ENCODE measurements around the gene PCDHB6.
"Not testable (repeated sequence)": the region's sequence is repeated elsewhere in the genome, so short reads cannot be mapped to it uniquely, and the experiment has no call there.

DNA sequence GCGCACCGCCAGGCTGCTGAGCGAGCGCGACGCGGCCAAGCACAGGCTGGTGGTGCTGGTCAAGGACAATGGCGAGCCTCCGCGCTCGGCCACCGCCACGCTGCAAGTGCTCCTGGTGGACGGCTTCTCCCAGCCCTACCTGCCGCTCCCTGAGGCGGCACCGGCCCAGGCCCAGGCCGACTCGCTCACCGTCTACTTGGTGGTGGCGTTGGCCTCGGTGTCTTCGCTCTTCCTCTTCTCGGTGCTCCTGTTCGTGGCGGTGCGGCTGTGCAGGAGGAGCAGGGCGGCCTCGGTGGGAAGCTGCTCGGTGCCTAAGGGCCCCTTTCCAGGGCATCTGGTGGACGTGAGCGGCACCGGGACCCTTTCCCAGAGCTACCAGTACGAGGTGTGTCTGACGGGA is 51.8 kb downstream of the PCDHB6 start:
- not testable (repeated sequence) for TF ChIP-seq POLR2A (IDR thresholded peaks at IDR 0.05)
- TF ChIP-seq, protein P1, sequence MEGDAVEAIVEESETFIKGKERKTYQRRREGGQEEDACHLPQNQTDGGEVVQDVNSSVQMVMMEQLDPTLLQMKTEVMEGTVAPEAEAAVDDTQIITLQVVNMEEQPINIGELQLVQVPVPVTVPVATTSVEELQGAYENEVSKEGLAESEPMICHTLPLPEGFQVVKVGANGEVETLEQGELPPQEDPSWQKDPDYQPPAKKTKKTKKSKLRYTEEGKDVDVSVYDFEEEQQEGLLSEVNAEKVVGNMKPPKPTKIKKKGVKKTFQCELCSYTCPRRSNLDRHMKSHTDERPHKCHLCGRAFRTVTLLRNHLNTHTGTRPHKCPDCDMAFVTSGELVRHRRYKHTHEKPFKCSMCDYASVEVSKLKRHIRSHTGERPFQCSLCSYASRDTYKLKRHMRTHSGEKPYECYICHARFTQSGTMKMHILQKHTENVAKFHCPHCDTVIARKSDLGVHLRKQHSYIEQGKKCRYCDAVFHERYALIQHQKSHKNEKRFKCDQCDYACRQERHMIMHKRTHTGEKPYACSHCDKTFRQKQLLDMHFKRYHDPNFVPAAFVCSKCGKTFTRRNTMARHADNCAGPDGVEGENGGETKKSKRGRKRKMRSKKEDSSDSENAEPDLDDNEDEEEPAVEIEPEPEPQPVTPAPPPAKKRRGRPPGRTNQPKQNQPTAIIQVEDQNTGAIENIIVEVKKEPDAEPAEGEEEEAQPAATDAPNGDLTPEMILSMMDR (IDR thresholded peaks at IDR 0.05) = not testable (repeated sequence)
